Measurements from ENCODE around the gene MOB3A. TPM values are rescaled to one million over a fixed set of nuclear protein-coding genes. Genes with fewer than 3 reads are reported as not detected.

Gene MOB3A
- total RNA-seq, 2 experiments from 2014 or later, result 96.4 to 97.3 TPM

DNA sequence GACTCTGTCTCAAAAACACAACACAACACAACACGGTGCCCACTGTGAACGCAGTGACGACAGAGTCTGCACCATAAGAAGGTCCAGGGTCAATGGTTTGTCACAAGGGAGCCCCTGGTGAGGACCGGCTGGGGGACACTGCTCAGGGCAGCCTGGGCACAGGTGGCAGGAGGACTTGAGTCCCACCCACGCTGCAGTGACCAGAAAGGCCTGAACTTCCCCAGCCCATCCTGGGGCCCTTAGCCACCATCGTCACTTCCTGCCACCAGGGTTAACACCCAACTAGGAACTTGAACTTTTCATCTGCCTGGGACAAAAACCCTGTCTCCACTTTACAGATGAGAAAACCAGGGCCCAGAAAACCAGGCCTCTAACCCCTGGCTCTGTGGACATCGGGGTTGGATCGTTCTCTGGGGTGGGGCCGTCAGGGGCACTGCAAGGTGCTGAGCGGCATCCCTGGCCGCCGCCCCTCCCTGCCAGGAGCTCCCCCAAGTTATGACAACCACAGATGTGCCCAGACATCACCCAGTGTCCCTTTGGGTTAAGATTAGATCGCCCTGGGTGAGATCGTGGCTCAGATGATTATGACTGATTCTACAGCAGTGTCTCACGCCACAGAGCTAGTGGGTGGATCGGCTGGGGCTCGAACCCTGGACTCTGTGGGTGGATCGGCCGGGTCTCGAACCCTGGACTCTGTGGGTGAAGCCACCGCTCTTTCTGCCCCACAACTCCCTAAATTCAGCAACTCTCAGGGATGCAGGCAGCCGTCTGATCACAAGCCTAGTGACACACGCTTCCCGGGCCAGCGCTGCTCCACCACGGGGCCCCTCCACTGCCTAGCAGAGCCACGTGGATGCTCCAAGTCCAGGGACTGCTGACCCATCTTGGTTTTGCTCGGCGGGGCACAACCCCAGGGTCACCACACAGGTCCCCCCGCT lies 14.0 kb downstream of the MOB3A start:
- intact Hi-C loops (cut with DNase I, micrococcal nuclease), result loop anchor here in 1 of 2 experiments (5.0 kb wide), 1 partner anchor 65 kb away; the partner anchor contains the start of gene BTBD2
- Mint-ChIP-seq H3K9me3 (no peaks in the 10 kb centered on the region), H3K27me3 (no peaks in the 10 kb centered on the region), H3K36me3 (ENCODE audit: low read depth) (peaks cover 85% of the 10 kb centered on the region), H3K4me1 (ENCODE audit: low read depth) (peaks cover 65% of the 10 kb centered on the region), H3K27ac (peak overlapping the region; percentile 97), H3K4me3 (peak overlapping the region; percentile 93)
- Histone ChIP-seq H3K4me1 (ENCODE audit: insufficient read depth, low read length) (peaks cover 80% of the 10 kb centered on the region), H3K9me3 (ENCODE audit: control insufficient read depth in 1 of 2, insufficient read depth in 1 of 2, low read length in 2 of 2) (no peaks in the 10 kb centered on the region), H3K27ac (ENCODE audit: low read depth in 1 of 2, low read length in 2 of 2) (peak overlapping the region; percentile 87 to 98), H3K27me3 (ENCODE audit: control insufficient read depth in 1 of 2, insufficient read depth in 2 of 2, low read length in 2 of 2) (no peaks in the 10 kb centered on the region), H3K4me3 (ENCODE audit: low read length) (peak overlapping the region; percentile 99), H3K36me3 (ENCODE audit: insufficient read depth, low read length) (peaks cover 44% of the 10 kb centered on the region)
- peak; percentile 26 for ATAC-seq (ENCODE audit: poor library complexity)
- ChIA-PET CTCF (interaction anchor here (0.8 to 3.7 kb wide), 4 partner anchors 11 to 15 kb away, joined by 4 to 21 read pairs (median 6); partner anchors contain the start of genes IZUMO4 and MOB3A), POLR2A (interaction anchor here (0.9 to 6.9 kb wide), 6 partner anchors 12 to 47 kb away, joined by 3 to 153 read pairs (median 10); partner anchors contain the start of genes IZUMO4 and MOB3A)
- peak in 9 of 14 experiments; percentile 43 to 85 (median 54) for DNase-seq
- TF ChIP-seq CTCF (IDR thresholded peaks at IDR 0.05), result no peak

GRCh38 chr19:2080336-2080988 lies 15.7 kb downstream of the MOB3A start:
- no peaks in the 10 kb centered on the region for H3K9me3 ChIP-seq (ENCODE audit: control insufficient read depth in 1 of 2, insufficient read depth in 1 of 2, low read length in 2 of 2)
- intact Hi-C loops (cut with DNase I, micrococcal nuclease), result loop anchor here in 1 of 2 experiments (5.0 kb wide), 1 partner anchor 63 kb away; the partner anchor contains the start of gene BTBD2
- peaks cover 60% of the 10 kb centered on the region for H3K36me3 ChIP-seq (ENCODE audit: insufficient read depth, low read length)
- no peak for TF ChIP-seq CTCF (IDR thresholded peaks at IDR 0.05)
- CTCF ChIA-PET, result interaction anchor here (1.9 kb wide), 1 partner anchor 10 kb away, joined by 6 read pairs; no protein-coding TSS in a partner anchor
- H3K9me3 Mint-ChIP-seq, result no peaks in the 10 kb centered on the region
- H3K4me1 Mint-ChIP-seq (ENCODE audit: low read depth), result peaks cover 55% of the 10 kb centered on the region
- DNase-seq, result no peak
- H3K27ac ChIP-seq (ENCODE audit: low read depth in 1 of 2, low read length in 2 of 2), result peak overlapping the region; percentile 68 to 70
- peak overlapping the region; percentile 1 for H3K4me3 ChIP-seq (ENCODE audit: low read length)
- POLR2A ChIA-PET, result interaction anchor here (1.2 kb wide), 1 partner anchor 48 kb away, joined by 3 read pairs; no protein-coding TSS in a partner anchor
- H3K4me3 Mint-ChIP-seq, result peak overlapping the region; percentile 86
- H3K4me1 ChIP-seq (ENCODE audit: insufficient read depth, low read length), result peaks cover 67% of the 10 kb centered on the region
- H3K27ac Mint-ChIP-seq, result peak overlapping the region; percentile 97
- H3K36me3 Mint-ChIP-seq (ENCODE audit: low read depth), result peaks cover 86% of the 10 kb centered on the region
- ATAC-seq (ENCODE audit: poor library complexity), result no peak
- H3K27me3 ChIP-seq (ENCODE audit: control insufficient read depth in 1 of 2, insufficient read depth in 2 of 2, low read length in 2 of 2), result no peaks in the 10 kb centered on the region
- H3K27me3 Mint-ChIP-seq, result no peaks in the 10 kb centered on the region

DNA sequence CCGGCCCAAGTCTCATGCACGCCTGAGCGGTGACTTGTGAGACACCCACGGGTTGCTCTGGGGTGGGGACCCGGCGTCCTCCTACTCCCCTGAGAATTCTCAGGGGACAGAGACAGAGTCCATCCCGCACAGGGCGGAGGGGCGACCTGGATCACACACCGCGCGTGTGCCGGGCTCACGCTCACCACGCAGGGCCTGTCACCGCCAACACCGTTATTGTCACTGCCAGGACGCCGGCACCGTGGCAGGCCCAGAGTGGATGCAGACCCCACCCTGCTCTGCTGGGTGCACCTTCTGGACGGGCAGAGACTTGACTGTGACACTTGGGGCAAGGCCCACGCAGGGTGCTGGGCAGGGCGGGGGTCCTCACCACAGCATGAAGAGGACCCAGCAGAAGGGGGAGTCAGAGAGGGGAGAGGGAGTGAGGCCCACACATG lies 16.2 kb downstream of the MOB3A start:
- H3K4me1 ChIP-seq (ENCODE audit: insufficient read depth, low read length), result peaks cover 71% of the 10 kb centered on the region
- POLR2A ChIA-PET, result interaction anchor here (1.2 kb wide), 1 partner anchor 48 kb away, joined by 3 read pairs; no protein-coding TSS in a partner anchor

More for the DNA sequence above, 16.2 kb downstream of the MOB3A start:
- Mint-ChIP-seq H3K27ac (peak overlapping the region; percentile 97), H3K4me3 (peak overlapping the region; percentile 86), H3K36me3 (ENCODE audit: low read depth) (peaks cover 86% of the 10 kb centered on the region), H3K27me3 (no peaks in the 10 kb centered on the region), H3K4me1 (ENCODE audit: low read depth) (peaks cover 50% of the 10 kb centered on the region), H3K9me3 (no peaks in the 10 kb centered on the region)
- no peaks in the 10 kb centered on the region for H3K27me3 ChIP-seq (ENCODE audit: control insufficient read depth in 1 of 2, insufficient read depth in 2 of 2, low read length in 2 of 2)
- H3K36me3 ChIP-seq (ENCODE audit: insufficient read depth, low read length), result peaks cover 66% of the 10 kb centered on the region
- no peak overlapping the region for H3K4me3 ChIP-seq (ENCODE audit: low read length)
- CTCF ChIA-PET, result interaction anchor here (0.6 to 1.9 kb wide), 2 partner anchors 9 to 10 kb away, joined by 4 to 6 read pairs; no protein-coding TSS in a partner anchor
- intact Hi-C loops (cut with DNase I, micrococcal nuclease), result loop anchor here in 1 of 2 experiments (5.0 kb wide), 1 partner anchor 63 kb away; the partner anchor contains the start of gene BTBD2
- no peak for ATAC-seq (ENCODE audit: poor library complexity)
- no peak for TF ChIP-seq CTCF (IDR thresholded peaks at IDR 0.05)
- H3K9me3 ChIP-seq (ENCODE audit: control insufficient read depth in 1 of 2, insufficient read depth in 1 of 2, low read length in 2 of 2), result no peaks in the 10 kb centered on the region
- DNase-seq, result no peak
- H3K27ac ChIP-seq (ENCODE audit: low read depth in 1 of 2, low read length in 2 of 2), result peak overlapping the region; percentile 5 to 70
